Sigmoid colon (tissue), 7 donors: Measurements from ENCODE around the gene UBQLN3. TPM values are rescaled to one million over a fixed set of nuclear protein-coding genes. Genes with fewer than 3 reads are reported as not detected.

Experiments used
- DNase-seq: peaks from one replicate; pipeline ENCODE4 v3.0.0-alpha.2; 2019
- H3K27ac ChIP-seq, 4 donors: fragments of 200-600 bp; sonication (generic); one replicate each; pipeline ENCODE4 v1.5.1; 2016 to 2019; ENCODE audit warnings: mild to moderate bottlenecking in 1 of 4
- H3K27me3 ChIP-seq, 3 donors: fragments of 200-600 bp; sonication (generic); one replicate each; pipeline ENCODE4 v1.5.1; 2019; ENCODE audit warnings: mild to moderate bottlenecking in 1 of 3
- H3K36me3 ChIP-seq, 4 donors: fragments of 200-600 bp; sonication (generic); one replicate each; pipeline ENCODE4 v1.5.1; 2016 to 2019
- H3K4me1 ChIP-seq, 4 donors: fragments of 200-600 bp; sonication (generic); one replicate each; pipeline ENCODE4 v1.5.1; 2017 to 2019
- H3K4me3 ChIP-seq, 4 donors: fragments of 200-600 bp; sonication (generic); one replicate each; pipeline ENCODE4 v1.5.1; 2017 to 2019; ENCODE audit warnings: mild to moderate bottlenecking in 2 of 4, moderate library complexity in 1 of 4
- H3K9me3 ChIP-seq, 4 donors: fragments of 200-600 bp in 3 of 4; sonication (generic) in 3 of 4; one replicate each; pipeline versions ENCODE4 v1.5.1 to v1.6.1; 2013 to 2019
- CTCF ChIP-seq, 4 experiments: fragments of 450-650 bp in 3 of 4; fragments of 200-600 bp in 1 of 4; IDR thresholded peaks; one replicate each; pipeline ENCODE4 v1.5.1; 2016 to 2019; ENCODE audit warnings: antibody characterized with exemption in 4 of 4, mild to moderate bottlenecking in 3 of 4, moderate library complexity in 2 of 4
- EP300 ChIP-seq, 4 donors: sonication (generic); formaldehyde crosslinking; IDR thresholded peaks; one replicate each; pipeline ENCODE4 v1.6.1; 2017; ENCODE audit warnings: antibody characterized with exemption in 4 of 4
- POLR2A ChIP-seq, 2 donors: fragments of 450-650 bp; IDR thresholded peaks; one replicate each; pipeline ENCODE4 v1.6.1; 2016; ENCODE audit warnings: antibody characterized with exemption in 2 of 2, mild to moderate bottlenecking in 2 of 2, moderate library complexity in 2 of 2
- POLR2AphosphoS5 ChIP-seq, 4 donors: sonication (generic); formaldehyde crosslinking; IDR thresholded peaks; one replicate each; pipeline ENCODE4 v1.6.1; 2017; ENCODE audit warnings: antibody characterized with exemption in 4 of 4
- WGBS, 2 donors: extraction: QIAGEN DNeasy Blood & Tissue Kit; methylation state at CpG; one replicate each; pipeline ENCODE4 v1.1.7; 2013; 5-methylcytosine and 5-hydroxymethylcytosine counted together
- intact Hi-C: fragments of 100-400 bp; cut with DNase I; formaldehyde crosslinking; loops from one replicate; pipeline ENCODE4 v1.15.1; 2023
- polyA plus RNA-seq, 3 donors: library from polyadenylated mRNA; stranded (reverse); fragments of 200-250 nt; gene quantifications; one replicate each; pipeline ENCODE4 v1.2.3, GENCODE V29; 2013
- total RNA-seq, 4 donors: library from RNA; depleted of rRNA; stranded (reverse); fragments of >200 nt; gene quantifications; one replicate each; pipeline ENCODE4 v1.1.0, GENCODE V29; 2016
- donor health status: healthy with polysubstance abuse.
- donor health status: Bipolar disorder and iron deficiency.
- donor health status: healthy.

The UBQLN3 gene
- total and polyA plus RNA-seq, 7 donors = 0.71 to 1.2 (median 1.1) TPM; not detected in 4

GRCh38 chr11:5476186-5476819 lies 33.5 kb downstream of the UBQLN3 start:
- TF ChIP-seq EP300 (IDR thresholded peaks at IDR 0.05) (no peak), CTCF (IDR thresholded peaks at IDR 0.05) (peak in 3 of 4 experiments; percentile 45 to 71 (median 64))
- no peak overlapping the region for H3K4me3 ChIP-seq
- no peaks in the 10 kb centered on the region for H3K27me3 ChIP-seq
- intact Hi-C loops = loop anchor here (2.0 kb wide), 1 partner anchor 332 kb away; the partner anchor contains the start of gene OR52N2
- H3K9me3 ChIP-seq = no peaks in the 10 kb centered on the region
- H3K27ac ChIP-seq = no peak overlapping the region
- no peak for DNase-seq
- no peaks in the 10 kb centered on the region for H3K4me1 ChIP-seq
- WGBS, 2 donors = 33 to 44% methylated on average over 2 of the region's 2 CpGs
- no peaks in the 10 kb centered on the region for H3K36me3 ChIP-seq

GRCh38 chr11:5473921-5474320 lies 35.8 kb downstream of the UBQLN3 start:
- Histone ChIP-seq H3K27me3 (no peaks in the 10 kb centered on the region), H3K4me3 (no peak overlapping the region), H3K9me3 (no peaks in the 10 kb centered on the region), H3K36me3 (no peaks in the 10 kb centered on the region), H3K27ac (no peak overlapping the region), H3K4me1 (no peaks in the 10 kb centered on the region)
- DNase-seq = no peak
- no peak for TF ChIP-seq EP300 (IDR thresholded peaks at IDR 0.05)
- no peak for TF ChIP-seq POLR2A (IDR thresholded peaks at IDR 0.05)
- TF ChIP-seq POLR2AphosphoS5 (IDR thresholded peaks at IDR 0.05) = no peak
- intact Hi-C loops = no loop called here

- intact Hi-C loops = no loop called here
- H3K27me3 ChIP-seq = no peaks in the 10 kb centered on the region
- H3K9me3 ChIP-seq = no peaks in the 10 kb centered on the region
- H3K36me3 ChIP-seq = no peaks in the 10 kb centered on the region
- H3K4me3 ChIP-seq = no peak overlapping the region
- DNase-seq = no peak
- WGBS, 2 donors = 46 to 70% methylated on average over 2 of the region's 2 CpGs
- TF ChIP-seq EP300 (IDR thresholded peaks at IDR 0.05) (no peak), POLR2AphosphoS5 (IDR thresholded peaks at IDR 0.05) (no peak), CTCF (IDR thresholded peaks at IDR 0.05) (no peak), POLR2A (IDR thresholded peaks at IDR 0.05) (no peak)
- no peaks in the 10 kb centered on the region for H3K4me1 ChIP-seq
- H3K27ac ChIP-seq = no peak overlapping the region
These were observed 42.2 kb downstream of the UBQLN3 start for GRCh38 chr11:5467527-5467926.

- no peaks in the 10 kb centered on the region for H3K9me3 ChIP-seq
- H3K36me3 ChIP-seq = no peaks in the 10 kb centered on the region
- no peak overlapping the region for H3K27ac ChIP-seq
- intact Hi-C loops = no loop called here
- no peaks in the 10 kb centered on the region for H3K27me3 ChIP-seq
- whole genome bisulfite sequencing, 2 donors = 91 to 92% methylated on average over 14 of the region's 14 CpGs
- DNase-seq = no peak
- H3K4me1 ChIP-seq = no peaks in the 10 kb centered on the region
- no peak overlapping the region for H3K4me3 ChIP-seq
- TF ChIP-seq CTCF (IDR thresholded peaks at IDR 0.05) = no peak
- no peak for TF ChIP-seq POLR2AphosphoS5 (IDR thresholded peaks at IDR 0.05)
These were observed 48.7 kb downstream of the UBQLN3 start for GRCh38 chr11:5460983-5461621.

Other genes with a start within 250 kb of the UBQLN3 start
- gene HBE1, start 240.0 kb downstream of the UBQLN3 start, total RNA-seq = not detected
- gene HBE1, start 240.0 kb downstream of the UBQLN3 start, polyA plus RNA-seq = not detected
- not detected for gene OR51B4, start 208.0 kb downstream of the UBQLN3 start, total RNA-seq
- not detected for gene OR51B4, start 208.0 kb downstream of the UBQLN3 start, polyA plus RNA-seq
- gene OR51B2, start 185.7 kb downstream of the UBQLN3 start, total RNA-seq = 1 to 10 TPM in 1 of 4 donors, under 1 TPM in 1, not detected in 2; 0.66 to 1.1 TPM
- gene OR51B2, start 185.7 kb downstream of the UBQLN3 start, polyA plus RNA-seq = not detected
- gene OR51B5, start 166.4 kb downstream of the UBQLN3 start, total RNA-seq = 1 to 10 TPM in 1 of 4 donors, not detected in 3; 1.3 TPM
- not detected for gene OR51B5, start 166.4 kb downstream of the UBQLN3 start, polyA plus RNA-seq
- gene OR51B6, start 158.4 kb downstream of the UBQLN3 start, total RNA-seq = not detected
- not detected for gene OR51B6, start 158.4 kb downstream of the UBQLN3 start, polyA plus RNA-seq
- gene OR51M1, start 126.1 kb downstream of the UBQLN3 start, total RNA-seq = not detected
- gene OR51M1, start 126.1 kb downstream of the UBQLN3 start, polyA plus RNA-seq = under 1 TPM in 1 of 3 donors, not detected in 2; under 0.01 TPM
- gene OR51Q1, start 87.8 kb downstream of the UBQLN3 start, total RNA-seq = not detected
- not detected for gene OR51Q1, start 87.8 kb downstream of the UBQLN3 start, polyA plus RNA-seq
- 1 to 10 TPM in 1 of 4 donors, not detected in 3; 2.2 TPM for gene OR51I1, start 68.4 kb downstream of the UBQLN3 start, total RNA-seq
- not detected for gene OR51I1, start 68.4 kb downstream of the UBQLN3 start, polyA plus RNA-seq
- not detected for gene OR51I2, start 60.6 kb downstream of the UBQLN3 start, total RNA-seq
- gene OR51I2, start 60.6 kb downstream of the UBQLN3 start, polyA plus RNA-seq = not detected
- gene OR52D1, start 21.3 kb downstream of the UBQLN3 start, total RNA-seq = not detected
- not detected for gene OR52D1, start 21.3 kb downstream of the UBQLN3 start, polyA plus RNA-seq
- 1 to 10 TPM in 1 of 4 donors, under 1 TPM in 3; 0.36 to 1.7 (median 0.60) TPM for gene UBQLNL, start 6.7 kb upstream of the UBQLN3 start, total RNA-seq
- gene UBQLNL, start 6.7 kb upstream of the UBQLN3 start, polyA plus RNA-seq = under 1 TPM in 1 of 3 donors, not detected in 2; 0.34 TPM
- 1 to 10 TPM in 3 of 4 donors, not detected in 1; 1.5 to 3.0 (median 1.6) TPM for gene OR52H1, start 38.6 kb upstream of the UBQLN3 start, total RNA-seq
- under 1 TPM in 1 of 3 donors, not detected in 2; 0.09 TPM for gene OR52H1, start 38.6 kb upstream of the UBQLN3 start, polyA plus RNA-seq
- gene OR52B6, start 70.9 kb upstream of the UBQLN3 start, total RNA-seq = not detected
- gene OR52B6, start 70.9 kb upstream of the UBQLN3 start, polyA plus RNA-seq = under 1 TPM in 1 of 3 donors, not detected in 2; 0.07 TPM
- gene TRIM6, start 86.7 kb upstream of the UBQLN3 start, total RNA-seq = 1 to 10 TPM; 3.5 to 5.5 (median 4.8) TPM
- gene TRIM6, start 86.7 kb upstream of the UBQLN3 start, polyA plus RNA-seq = 1 to 10 TPM in 2 of 3 donors, under 1 TPM in 1; 0.60 to 1.2 (median 1.0) TPM
- gene TRIM34, start 115.0 kb upstream of the UBQLN3 start, total RNA-seq = 10 to 100 TPM in 1 of 4 donors, 1 to 10 TPM in 3; 3.5 to 10.2 (median 7.3) TPM
- gene TRIM34, start 115.0 kb upstream of the UBQLN3 start, polyA plus RNA-seq = 1 to 10 TPM; 3.6 to 9.1 (median 7.4) TPM
- 10 to 100 TPM; 11.7 to 29.9 (median 14.3) TPM for gene TRIM5, start 175.1 kb upstream of the UBQLN3 start, total RNA-seq
- 10 to 100 TPM in 1 of 3 donors, 1 to 10 TPM in 2; 5.4 to 12.4 (median 7.2) TPM for gene TRIM5, start 175.1 kb upstream of the UBQLN3 start, polyA plus RNA-seq
- gene TRIM22, start 179.8 kb upstream of the UBQLN3 start, total RNA-seq = 10 to 100 TPM; 21.1 to 64.8 (median 40.5) TPM
- 100 to 1,000 TPM in 1 of 3 donors, 1 to 10 TPM in 2; 6.6 to 106 (median 7.9) TPM for gene TRIM22, start 179.8 kb upstream of the UBQLN3 start, polyA plus RNA-seq
- gene OR56B1, start 226.5 kb upstream of the UBQLN3 start, total RNA-seq = under 1 TPM in 2 of 4 donors, not detected in 2; under 0.01 to 0.83 TPM
- under 1 TPM in 1 of 3 donors, not detected in 2; 0.12 TPM for gene OR56B1, start 226.5 kb upstream of the UBQLN3 start, polyA plus RNA-seq
- 1 to 10 TPM in 1 of 4 donors, not detected in 3; 1.8 TPM for gene OR52N4, start 244.3 kb upstream of the UBQLN3 start, total RNA-seq
- under 1 TPM in 1 of 3 donors, not detected in 2; 0.60 TPM for gene OR52N4, start 244.3 kb upstream of the UBQLN3 start, polyA plus RNA-seq